Activated CD4-positive, alpha-beta T cell treated with anti-CD3 and anti-CD28 coated beads, Interleukin-10, Interleukin-2, amounts not matched to agents 100 ng/mL and 50 ng/mL, durations not matched to agents 16 hours and 8 hours (primary cell): ENCODE results near the gene CPLX4.

Source experiments
- DNase-seq: peaks from one replicate; pipeline ENCODE4 v3.0.0-alpha.2; 2020

The CPLX4 gene, protein sequence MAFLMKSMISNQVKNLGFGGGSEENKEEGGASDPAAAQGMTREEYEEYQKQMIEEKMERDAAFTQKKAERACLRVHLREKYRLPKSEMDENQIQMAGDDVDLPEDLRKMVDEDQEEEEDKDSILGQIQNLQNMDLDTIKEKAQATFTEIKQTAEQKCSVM

DNA sequence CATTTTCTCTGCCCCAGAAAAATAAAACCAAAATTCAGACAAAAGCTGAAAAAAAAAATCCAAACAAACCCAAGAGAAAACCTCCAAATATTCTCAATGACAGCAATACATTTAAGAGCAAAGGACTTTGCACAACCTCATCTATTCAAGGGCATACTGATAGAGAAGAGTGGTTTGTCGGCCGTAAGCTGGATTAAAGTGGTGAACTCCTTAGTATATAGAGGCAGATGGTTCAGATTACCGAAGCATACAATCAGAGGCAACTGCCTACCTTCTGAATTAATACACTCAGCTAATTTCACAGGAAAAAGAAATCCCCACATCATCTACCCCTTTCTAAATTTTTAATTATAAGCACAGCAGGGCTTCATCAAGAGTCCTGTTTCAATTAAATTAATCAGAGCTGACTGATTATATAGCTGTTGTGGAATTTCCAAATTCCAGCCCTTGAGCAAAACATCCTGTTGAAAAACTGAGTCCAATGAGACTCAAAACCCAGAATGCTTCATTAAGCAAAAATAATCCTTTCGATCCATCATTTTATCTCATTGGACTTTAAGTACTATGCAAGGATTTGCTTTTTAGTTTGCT is at the start of gene CPLX4:
Gene CPLX4, minus strand, starts transcription at position 190 of the 591 bp plus-strand sequence. Its CDS starts 187 bp downstream, at position 3.
- DNase-seq = no peak

DNA sequence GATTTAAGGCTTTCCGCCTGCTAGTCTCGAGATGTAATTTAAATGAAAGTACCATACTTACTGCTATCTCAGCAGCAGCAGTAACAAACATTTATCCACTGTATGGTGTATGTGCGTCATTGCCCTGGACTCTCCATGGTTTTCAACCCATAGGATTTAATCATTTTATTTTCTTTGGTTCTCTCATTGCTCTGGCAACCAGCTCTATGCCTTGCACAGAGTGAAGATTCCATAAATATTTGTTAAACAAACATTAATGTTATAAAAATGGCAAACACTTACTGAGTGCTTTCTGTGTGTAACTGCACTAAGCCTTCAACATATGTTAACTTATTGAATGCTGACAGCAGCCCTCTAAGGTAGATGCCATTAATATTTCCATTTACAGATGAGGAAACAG is 41.9 kb upstream of the CPLX4 start:
- no peak for DNase-seq

DNA sequence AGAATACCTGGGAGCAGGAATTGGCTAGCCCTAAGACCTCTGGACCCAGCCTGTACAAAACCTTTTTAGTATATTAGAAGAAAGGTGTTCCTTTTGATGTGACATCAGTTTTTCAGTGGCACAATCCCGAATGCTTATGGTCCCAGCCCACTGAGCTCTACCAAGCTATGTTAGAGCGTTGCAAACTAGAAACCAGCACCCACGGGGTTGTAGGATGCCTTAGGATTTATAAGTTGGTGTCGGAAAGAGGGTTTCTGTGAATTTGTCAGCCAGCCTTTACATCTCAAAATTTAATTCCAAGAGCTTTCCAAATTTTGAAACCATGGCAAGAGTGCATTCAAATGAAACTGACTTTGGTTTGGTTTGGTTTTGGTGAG is 41.1 kb upstream of the CPLX4 start:
- DNase-seq = no peak

DNA sequence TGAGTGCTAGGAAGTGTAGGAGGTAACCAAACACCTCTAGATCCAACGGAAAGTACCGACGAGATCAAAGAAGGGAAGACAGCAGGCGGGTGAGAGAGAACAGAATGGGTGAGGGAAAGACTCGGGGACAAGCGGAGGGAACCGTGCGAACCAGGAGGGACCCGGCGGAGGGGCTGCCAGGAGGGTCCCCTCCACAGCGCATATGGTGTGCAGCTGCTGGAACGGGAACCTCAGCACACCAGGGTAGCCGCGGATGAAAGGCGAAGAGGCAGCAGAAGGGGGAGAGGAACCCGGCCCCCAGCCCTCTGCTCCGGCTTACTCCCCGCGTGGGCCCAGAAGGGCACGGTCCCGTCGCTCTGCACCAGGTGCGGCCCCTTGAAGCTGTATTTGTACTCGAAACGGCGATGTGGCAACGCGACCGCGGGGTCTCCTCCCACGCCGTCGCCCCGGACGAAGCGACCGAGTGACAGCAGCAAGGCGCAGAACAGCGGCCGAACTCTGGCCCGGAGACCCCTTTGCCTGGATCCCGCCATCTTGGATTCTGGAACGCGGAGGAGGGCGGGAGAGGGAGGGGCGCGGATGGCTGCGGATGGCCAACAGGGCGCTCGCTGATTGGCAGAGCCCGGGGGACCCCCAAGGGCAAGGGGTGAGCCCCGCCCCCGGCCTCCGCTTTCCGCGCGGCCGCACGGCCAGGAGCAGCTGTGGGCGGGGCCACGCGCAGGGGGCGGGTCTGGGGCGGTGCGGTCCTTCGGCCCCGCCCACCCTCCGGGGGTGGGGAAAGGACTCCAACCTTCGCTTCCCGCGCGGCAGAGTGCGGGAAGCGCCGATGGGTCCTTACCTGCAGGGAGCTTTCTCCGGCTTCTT is 40.5 kb upstream of the CPLX4 start, which contains the start of gene LMAN1:
Gene LMAN1, minus strand, starts transcription at position 554 of the 864 bp plus-strand sequence. Its CDS starts 21 bp downstream, at position 533.
- DNase-seq = peak; percentile 97

DNA sequence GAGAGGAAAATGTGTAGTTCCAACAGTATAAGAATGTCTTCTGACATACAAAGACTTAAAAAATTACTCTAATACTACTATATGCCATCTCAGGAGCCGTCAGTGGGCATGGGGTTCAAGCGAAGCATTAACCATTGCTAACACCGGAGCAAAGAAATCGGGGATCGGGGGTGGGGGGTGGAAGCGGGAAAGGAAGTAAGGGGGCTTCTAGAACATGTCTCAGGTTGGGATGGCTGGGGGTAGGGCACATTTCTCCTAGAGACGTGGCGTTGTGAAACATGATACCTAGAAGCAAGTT is 39.9 kb upstream of the CPLX4 start:
- DNase-seq = no peak

DNA sequence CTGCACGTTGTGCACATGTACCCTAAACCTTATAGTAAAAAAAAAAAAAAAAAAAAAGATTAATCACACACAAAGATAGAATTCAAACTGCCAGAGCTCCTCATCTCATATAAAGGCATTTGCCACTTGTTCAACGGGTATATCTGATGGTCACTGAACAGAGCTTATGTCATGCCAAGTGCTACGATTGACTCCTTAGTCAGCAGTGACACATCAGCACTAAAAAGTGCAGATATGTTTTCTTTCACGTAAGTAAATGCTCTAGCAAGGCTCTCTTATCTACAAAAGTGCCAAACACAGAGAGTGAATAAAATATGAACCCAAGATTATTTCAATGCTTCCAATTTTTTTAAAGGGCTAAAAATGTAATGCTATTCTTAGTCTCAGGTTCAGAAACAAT is 39.5 kb upstream of the CPLX4 start:
- DNase-seq = peak; percentile 43

DNA sequence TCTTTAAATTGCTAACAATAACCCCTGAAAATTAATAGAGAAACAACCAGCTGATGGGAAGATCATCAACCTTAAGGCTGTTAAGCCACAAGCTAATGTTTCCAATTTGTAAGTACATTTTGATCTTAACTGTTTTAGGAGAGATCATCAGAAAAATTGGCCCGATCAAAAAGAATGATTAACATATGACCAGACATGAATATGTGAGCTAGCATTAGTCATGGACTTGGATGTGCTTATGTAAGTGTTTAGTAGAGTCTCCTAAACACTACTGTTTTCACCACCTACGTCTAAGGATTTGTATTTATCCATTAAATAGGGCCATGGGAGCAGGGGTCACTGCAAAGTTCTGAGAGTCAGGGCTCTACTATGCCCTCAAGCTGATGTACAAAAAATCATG is 36.3 kb upstream of the CPLX4 start:
- no peak for DNase-seq

DNA sequence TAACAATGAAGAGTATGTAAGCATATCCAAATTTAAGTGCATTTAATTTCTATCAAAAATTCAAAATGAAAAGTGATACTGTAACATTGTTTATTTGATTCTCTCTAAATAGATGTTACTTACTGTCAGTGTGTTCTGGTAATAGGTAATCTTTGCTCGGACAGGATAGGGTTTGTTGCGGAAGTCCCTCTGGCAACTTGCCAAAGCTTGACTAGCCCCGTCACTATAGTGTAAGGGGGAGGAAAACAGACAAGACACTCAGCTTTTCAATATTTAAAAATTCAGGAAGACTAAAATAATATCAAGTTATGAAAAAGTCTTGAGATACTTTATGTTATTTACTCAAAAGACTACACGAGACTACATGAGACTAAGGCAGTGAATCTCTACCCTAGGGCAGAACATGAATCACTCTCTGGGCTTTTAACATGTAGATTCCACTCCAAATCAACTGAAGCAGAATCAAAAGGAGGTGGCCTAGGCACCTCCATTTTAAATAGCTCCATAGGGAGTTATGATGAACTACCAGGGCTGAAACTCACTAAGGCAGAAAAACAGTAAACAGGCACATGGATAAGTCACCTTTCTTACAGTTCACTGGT is 34.7 kb upstream of the CPLX4 start:
- DNase-seq = no peak

DNA sequence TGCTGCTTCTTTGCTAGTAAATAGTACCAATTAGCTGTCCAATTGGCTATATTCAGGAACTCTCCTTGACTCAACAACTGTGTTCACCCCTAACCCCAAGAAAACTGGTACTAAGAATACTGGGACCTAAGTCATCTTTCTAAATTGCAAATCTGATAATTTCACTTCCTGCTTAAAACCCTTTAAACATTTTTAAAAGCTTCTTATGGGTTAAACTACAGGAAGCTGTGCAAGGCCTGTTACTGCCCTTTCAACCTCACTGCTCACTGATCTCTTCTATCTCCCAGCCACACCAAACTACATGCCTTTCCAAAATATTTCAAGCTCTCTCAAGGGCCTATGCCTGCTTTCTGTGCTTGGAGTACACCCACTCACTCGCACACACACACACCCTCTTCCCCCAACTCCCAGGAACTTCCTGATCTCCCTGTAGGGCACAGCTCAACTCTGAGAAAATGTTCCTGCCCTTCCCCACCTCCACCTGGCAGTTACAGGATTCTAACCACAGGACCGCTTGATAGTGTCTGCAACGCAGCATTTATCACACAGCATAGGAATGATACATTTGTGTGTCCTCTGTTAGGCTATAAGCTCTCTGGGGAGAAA is 33.9 kb upstream of the CPLX4 start:
- DNase-seq = peak; percentile 34

DNA sequence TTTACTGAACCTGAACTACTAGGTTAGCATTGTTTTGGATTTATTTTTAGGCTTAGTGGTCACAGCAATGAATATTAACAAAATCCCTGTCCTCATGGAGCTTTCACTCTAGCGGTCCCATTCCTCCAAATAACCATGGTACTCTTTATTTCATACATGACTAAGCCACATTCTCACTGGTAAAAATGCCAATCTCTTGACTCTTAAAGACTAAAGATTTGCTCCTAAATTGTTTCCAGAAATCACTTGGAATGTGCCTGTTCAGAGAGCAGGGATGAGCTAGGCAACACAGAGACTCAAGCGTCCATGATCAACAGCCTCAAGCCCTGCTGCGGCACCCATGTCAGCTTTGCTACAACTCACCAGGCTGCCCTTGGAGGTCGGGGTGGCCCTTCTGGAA is 27.1 kb upstream of the CPLX4 start:
- no peak for DNase-seq

DNA sequence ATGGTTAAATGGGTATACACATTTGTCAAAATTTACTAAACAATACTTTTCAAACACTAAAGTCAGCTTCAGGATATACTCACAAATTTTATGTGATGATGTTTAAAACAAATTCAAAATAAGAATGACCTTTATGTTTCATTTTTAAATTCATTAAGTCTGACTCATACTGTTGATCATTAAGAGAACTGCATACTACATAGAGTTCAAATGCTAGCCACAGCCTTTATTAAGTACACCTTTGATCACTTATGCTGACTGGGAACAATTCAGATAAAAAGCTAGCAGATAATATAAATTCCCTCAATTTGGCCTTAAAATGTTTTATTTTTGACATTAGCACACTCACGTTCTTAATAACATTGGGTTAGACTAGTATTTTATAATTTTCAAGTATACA is 26.5 kb upstream of the CPLX4 start:
- no peak for DNase-seq

DNA sequence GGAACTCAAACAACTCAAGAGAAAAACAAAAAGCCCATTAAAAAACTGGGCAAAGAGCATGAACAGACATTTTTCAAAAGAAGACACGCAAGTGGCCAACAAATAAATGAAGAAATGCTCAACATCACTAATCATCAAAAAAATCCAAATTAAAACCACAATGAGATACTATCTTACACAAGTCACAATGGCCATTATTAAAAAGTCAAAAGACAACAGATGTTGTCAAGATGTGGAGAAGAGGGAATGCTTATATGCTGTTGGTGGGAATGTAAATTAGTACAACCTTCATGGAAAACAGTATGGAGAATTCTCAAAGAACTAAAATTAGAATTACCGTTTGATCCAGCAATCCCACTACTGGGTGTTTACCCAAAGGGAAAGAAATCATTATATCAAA is 25.5 kb upstream of the CPLX4 start:
- DNase-seq = no peak

DNA sequence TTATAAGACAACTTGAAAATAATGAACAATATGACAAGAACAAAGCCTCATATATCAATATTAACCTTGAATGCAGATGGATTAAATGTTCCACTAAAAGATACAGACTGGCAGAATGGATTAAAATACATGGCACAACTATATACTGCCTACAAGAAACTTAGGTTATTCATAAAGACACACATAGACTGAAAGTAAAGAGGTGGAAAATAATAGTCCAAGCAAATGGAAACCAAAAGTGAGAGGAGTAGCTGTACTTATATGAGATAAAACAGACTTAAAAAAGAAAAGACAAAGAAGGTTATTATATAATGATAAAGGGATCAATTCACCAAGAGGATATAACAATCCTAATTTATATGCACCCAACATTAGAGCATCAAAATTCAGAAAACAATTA is 22.4 kb upstream of the CPLX4 start:
- peak; percentile 45 for DNase-seq

DNA sequence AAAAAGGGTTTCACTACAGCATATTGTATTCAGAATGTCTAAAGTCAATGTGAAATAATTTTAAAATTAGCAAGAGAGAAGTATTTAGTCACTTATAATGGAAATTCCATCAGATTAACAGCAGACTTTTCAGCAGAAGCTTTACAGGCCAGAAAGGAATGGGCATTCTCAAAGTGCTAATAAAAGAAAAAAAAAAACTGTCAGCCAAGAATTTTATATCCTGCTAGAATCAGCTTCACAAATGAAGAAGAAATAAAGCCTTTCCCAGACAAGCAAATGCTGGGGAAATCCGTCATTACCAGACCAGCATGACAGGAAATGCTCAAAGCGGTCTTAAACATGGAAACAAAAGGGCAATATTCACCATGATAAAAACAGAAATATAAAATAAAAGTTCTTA is 21.9 kb upstream of the CPLX4 start:
- DNase-seq = no peak

DNA sequence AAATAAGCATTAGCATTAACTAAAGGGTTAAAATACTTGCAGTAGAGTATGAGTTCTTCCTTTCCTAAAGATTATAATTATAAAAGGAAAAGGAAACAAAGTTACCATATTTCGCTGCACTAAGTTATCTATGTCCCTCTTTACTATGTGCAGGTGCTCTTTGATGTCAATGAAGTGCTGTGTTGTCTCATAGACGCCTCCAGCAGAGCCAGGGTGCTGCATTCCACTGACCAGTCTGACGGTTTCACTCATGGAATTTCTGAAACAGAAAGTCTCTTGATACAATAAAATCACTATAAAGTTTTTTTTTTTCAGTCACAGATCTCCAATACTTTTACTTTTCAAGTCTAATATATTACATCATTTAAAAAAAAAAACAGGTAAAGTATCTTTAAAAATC is 14.5 kb upstream of the CPLX4 start:
- DNase-seq = no peak

DNA sequence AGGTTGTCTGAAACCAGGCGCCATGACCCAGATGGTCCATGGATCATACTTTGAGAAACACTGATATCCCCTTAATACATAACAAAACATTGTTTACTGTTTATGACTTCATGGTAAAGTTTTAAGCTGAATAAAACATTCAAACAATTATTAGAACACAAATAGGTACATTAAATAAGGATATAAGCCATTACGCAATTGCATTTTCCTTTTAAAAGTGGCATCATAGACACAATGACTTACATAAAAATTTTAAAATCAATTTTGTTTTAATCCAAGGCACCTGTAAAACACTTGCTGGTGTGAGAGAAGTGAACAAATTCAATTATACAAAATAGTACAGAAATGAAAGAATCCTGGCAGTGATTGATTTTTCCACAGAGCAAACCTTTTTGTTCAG is 10.2 kb upstream of the CPLX4 start:
- no peak for DNase-seq

DNA sequence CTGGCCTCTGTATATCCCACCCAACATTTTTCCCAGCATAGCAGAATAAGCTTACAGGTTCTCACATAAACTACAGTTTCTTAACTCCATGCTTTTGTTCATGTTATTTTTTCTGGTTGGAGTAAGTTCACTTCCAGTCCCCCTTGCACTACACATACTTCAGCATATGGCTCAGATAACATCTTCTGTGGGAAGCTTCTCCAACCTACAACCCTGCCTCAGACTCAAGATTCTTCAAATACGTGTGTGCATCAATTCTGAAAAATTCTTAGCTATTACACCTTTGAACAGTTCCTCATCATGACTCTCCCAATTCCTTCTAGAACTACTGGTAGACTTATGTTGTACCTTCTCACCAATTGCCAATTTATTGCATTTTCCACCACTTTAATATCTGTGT is 7.5 kb upstream of the CPLX4 start:
- DNase-seq = no peak

DNA sequence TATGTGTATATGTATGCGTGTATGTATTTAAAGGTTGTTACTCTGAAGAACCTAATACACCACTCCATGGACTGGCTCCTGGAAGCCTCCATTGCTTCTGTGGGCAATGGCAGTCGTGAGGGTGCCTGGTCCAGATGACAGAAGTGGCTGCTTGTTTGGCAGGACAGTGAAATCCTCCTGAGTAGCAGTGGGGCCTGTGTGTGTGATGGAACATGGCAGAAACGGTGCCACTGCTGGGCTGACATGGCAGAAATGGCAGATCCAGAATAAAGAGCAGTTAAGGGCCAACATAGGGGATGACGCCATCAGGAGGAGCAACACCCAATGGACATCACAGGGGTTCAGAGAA is 6.1 kb upstream of the CPLX4 start:
- no peak for DNase-seq

DNA sequence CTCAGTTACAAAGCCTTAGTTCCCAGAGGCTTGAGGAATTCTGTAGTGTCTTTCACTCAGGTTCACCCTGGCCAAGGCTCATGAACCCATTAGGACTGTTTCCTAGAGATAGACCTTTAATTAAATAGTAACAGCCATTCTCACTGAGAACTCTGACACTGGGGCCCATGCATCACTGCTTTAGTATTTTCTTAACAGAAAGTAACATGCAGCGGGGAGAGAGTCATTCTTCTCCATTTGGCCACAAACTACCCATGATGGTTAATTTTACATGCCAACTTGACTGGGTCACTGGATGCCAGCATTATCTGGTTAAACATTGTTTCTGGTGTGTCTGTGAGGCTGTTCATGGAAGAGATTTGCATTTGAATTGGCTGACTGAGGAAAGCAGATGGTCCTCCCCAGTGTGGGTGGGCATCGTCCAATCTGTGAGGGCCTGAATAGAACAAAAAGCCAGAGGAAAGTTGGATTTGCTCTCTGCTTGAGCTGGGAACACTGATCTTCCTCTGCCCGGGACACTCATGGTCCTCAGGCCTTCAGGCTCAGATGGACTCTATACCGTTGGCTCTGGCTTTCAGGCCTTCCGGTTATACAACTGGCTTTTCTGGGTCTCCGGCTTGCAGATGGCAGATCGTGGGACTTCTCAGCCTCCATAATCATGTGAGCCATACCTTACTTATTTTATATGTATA is 5.6 kb upstream of the CPLX4 start:
- DNase-seq = no peak

DNA sequence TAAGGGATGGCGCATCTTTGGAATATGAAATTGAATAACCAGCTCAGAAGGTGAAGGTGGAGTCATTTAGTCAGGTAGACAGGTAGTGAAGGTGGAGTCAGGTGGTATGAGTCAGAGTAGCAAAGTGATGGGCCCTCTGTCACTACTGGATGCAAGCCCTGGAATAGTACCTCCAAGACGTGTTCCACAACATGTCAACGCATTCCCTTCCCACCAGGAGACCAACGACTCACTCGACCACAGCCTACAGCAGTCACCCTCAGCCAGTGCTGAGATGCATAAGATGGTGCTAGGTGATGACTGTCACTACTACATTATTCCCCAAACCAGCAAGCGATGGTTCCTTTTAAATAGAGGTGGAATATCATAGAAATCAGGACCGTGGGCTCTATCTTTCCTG is 6.8 kb downstream of the CPLX4 start:
- DNase-seq = no peak

DNA sequence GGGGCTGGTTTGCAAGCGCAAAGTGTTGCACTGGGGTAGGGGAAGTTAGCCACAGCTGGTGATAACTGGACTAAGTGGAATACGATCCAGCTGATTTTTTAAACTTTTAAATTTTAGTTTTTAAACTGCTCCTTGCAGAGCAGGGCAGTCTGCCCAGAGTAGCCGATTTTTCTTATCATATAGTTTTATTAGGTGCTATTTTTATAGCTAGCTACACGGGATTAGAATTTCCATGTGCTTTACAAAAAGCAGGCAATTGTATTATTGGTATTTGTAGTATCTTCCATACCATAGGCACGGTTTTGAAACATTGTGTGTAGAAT is 9.6 kb downstream of the CPLX4 start:
- DNase-seq = no peak

DNA sequence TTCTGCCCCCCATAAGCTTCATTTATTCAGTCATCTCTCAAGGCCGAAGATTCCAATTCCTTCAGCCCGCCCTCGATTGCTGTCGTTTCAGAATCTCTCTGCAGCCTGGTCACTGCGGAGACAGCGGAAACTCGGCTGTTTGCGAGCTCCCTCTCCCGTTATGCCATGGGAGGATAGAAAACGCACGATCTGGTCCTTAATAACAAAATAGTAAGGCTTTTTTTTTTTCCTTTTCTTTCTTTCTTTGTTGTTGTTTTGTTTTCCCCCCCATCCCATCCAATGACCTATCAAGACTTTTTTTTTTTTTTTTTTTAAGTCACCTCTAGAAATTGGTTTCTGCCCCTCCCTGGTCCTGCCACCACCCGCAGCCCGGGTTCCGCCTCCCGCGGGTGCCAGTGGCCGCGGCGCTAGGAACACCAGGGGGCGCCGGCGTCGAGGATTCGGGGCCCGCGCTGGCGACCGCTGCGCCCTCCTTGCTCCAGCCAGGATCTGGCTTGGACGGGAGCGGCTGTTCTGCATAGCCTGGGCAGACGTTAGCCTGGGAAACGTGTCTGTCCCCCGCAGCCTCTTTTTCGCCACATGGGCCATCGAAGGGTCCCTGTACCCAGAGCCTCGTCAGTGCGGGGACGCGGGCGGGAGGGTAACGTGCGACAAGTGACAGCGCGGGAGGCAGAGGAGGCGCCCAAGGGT is 10.1 kb downstream of the CPLX4 start:
- peak; percentile 70 for DNase-seq

DNA sequence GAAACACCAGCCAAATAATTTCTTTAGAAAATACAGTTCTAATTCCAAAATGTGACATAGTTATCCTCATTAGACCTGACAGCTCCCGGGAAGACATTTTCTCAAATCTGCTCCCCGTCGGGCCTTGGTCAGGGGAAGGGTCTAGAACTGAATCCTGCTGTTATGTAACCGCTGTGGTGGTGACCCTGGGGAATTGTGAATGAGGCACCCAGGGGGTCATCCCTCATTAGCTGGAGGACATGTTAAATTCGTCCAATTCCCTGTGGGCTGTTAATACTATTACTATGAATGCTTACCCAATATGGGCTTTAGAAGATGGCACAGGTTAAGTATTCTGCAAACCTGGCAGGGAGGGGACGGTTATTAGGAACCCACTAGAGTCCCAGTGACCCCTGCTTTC is 11.8 kb downstream of the CPLX4 start:
- no peak for DNase-seq
